DND-41 (cell line): ENCODE measurements around the gene DCK.

Experiments used
- ATAC-seq: fragments of 200-7000 bp; cut with Tn5 transposase; 3 replicates; pipeline ENCODE4 v1.9.1; 2021; ENCODE audit warnings: low read depth; ENCODE audit not compliant: insufficient read depth
- DNase-seq: peaks from one replicate; pipeline ENCODE4 v3.0.0-alpha.2; 2020
- H2AFZ ChIP-seq: 2 replicates; pipeline ENCODE4 v1.6.0; 2012; ENCODE audit warnings: low read depth, low read length
- H3K27ac ChIP-seq: 2 replicates; pipeline ENCODE4 v1.5.1; 2012; ENCODE audit warnings: low read length, inconsistent platforms
- H3K27me3 ChIP-seq: fragments of 200-600 bp; sonication (generic); 2 replicates; pipeline ENCODE4 v1.6.0; 2012; ENCODE audit warnings: low read length, mild to moderate bottlenecking, inconsistent platforms; ENCODE audit not compliant: insufficient read depth, poor library complexity
- H3K36me3 ChIP-seq: 2 replicates; pipeline ENCODE4 v1.5.1; 2012; ENCODE audit warnings: low read length, inconsistent platforms; ENCODE audit not compliant: insufficient read depth
- H3K4me1 ChIP-seq: 2 replicates; pipeline ENCODE4 v1.5.1; 2012; ENCODE audit warnings: mild to moderate bottlenecking, low read length; ENCODE audit not compliant: insufficient read depth
- H3K4me2 ChIP-seq: 2 replicates; pipeline ENCODE4 v1.6.0; 2012; ENCODE audit warnings: mild to moderate bottlenecking, moderate library complexity, low read length, inconsistent platforms; ENCODE audit not compliant: insufficient read depth
- H3K4me3 ChIP-seq, 2 experiments: fragments of 200-600 bp in 1 of 2; shearing (Covaris generic) in 1 of 2; 2 replicates each; pipeline ENCODE4 v1.5.1; 2012 to 2016; ENCODE audit warnings: inconsistent platforms in 2 of 2, low read length in 2 of 2, mild to moderate bottlenecking in 2 of 2, low read depth in 1 of 2, moderate library complexity in 1 of 2
- H3K79me2 ChIP-seq: 2 replicates; pipeline ENCODE4 v1.6.0; 2012; ENCODE audit warnings: low read length, inconsistent platforms; ENCODE audit not compliant: insufficient read depth
- H3K9ac ChIP-seq: 2 replicates; pipeline ENCODE4 v1.6.0; 2012; ENCODE audit warnings: low read depth, mild to moderate bottlenecking, inconsistent platforms, low read length, moderate library complexity
- H3K9me3 ChIP-seq: 2 replicates; pipeline ENCODE4 v1.5.1; 2012; ENCODE audit warnings: low read length, moderate library complexity, mild to moderate bottlenecking, inconsistent platforms; ENCODE audit not compliant: insufficient read depth, severe bottlenecking
- H4K20me1 ChIP-seq: 2 replicates; pipeline ENCODE4 v1.6.0; 2012; ENCODE audit warnings: low read length; ENCODE audit not compliant: insufficient read depth
- CTCF ChIP-seq: IDR thresholded peaks from 2 replicates; pipeline ENCODE4 v1.5.1; 2012; ENCODE audit warnings: borderline replicate concordance, low read length, moderate library complexity, mild to moderate bottlenecking; ENCODE audit not compliant: poor library complexity, severe bottlenecking; ENCODE audit errors: extremely low read depth
- EZH2 ChIP-seq: IDR thresholded peaks from 3 replicates; pipeline ENCODE4 v1.6.1; 2012; ENCODE audit warnings: borderline replicate concordance, low read depth, mild to moderate bottlenecking, moderate library complexity, low read length, inconsistent platforms; ENCODE audit not compliant: severe bottlenecking

DCK gene

GRCh38 chr4:70994069-70994366, 569 bp downstream of the DCK start:
- Histone ChIP-seq H3K27me3 (no peaks in the 10 kb centered on the region), H3K4me1 (peaks cover 65% of the 10 kb centered on the region), H3K9ac (peak overlapping the region; percentile 96), H3K9me3 (no peaks in the 10 kb centered on the region), H2AFZ (peak overlapping the region; percentile 62), H3K79me2 (peaks cover 65% of the 10 kb centered on the region), H3K27ac (peak overlapping the region; percentile 94), H3K4me3 (peak overlapping the region; percentile 77 to 82), H3K4me2 (peak overlapping the region; percentile 75), H3K36me3 (peaks cover 54% of the 10 kb centered on the region), H4K20me1 (peaks cover 42% of the 10 kb centered on the region)
- no peak for ATAC-seq
- DNase-seq = peak; percentile 56
- TF ChIP-seq EZH2 = no peak
- no peak for TF ChIP-seq CTCF

GRCh38 chr4:70994387-70995099, 1.1 kb downstream of the DCK start:
- H3K9ac ChIP-seq = peak overlapping the region; percentile 96
- H3K4me3 ChIP-seq = peak overlapping the region; percentile 77 to 82
- DNase-seq (no peak), ATAC-seq (no peak)
- no peaks in the 10 kb centered on the region for H3K27me3 ChIP-seq
- peaks cover 44% of the 10 kb centered on the region for H4K20me1 ChIP-seq
- H3K9me3 ChIP-seq = no peaks in the 10 kb centered on the region
- peak overlapping the region; percentile 94 for H3K27ac ChIP-seq
- H2AFZ ChIP-seq = no peak overlapping the region; the same call in 1 of the 2 replicates
- peaks cover 57% of the 10 kb centered on the region for H3K36me3 ChIP-seq
- H3K79me2 ChIP-seq = peaks cover 70% of the 10 kb centered on the region
- peak overlapping the region; percentile 75 for H3K4me2 ChIP-seq
- peaks cover 68% of the 10 kb centered on the region for H3K4me1 ChIP-seq
- TF ChIP-seq CTCF = no peak
- no peak for TF ChIP-seq EZH2

- Histone ChIP-seq H4K20me1 (peaks cover 52% of the 10 kb centered on the region), H3K79me2 (peaks cover 85% of the 10 kb centered on the region), H3K9ac (peak overlapping the region; percentile 96), H3K36me3 (peaks cover 66% of the 10 kb centered on the region), H3K4me3 (peak overlapping the region; percentile 77 to 82; a peak in 3 of 4 replicates), H3K27ac (peak overlapping the region; percentile 94), H3K4me1 (peaks cover 82% of the 10 kb centered on the region), H3K9me3 (no peaks in the 10 kb centered on the region), H2AFZ (no peak overlapping the region), H3K4me2 (peak overlapping the region; percentile 75), H3K27me3 (no peaks in the 10 kb centered on the region)
- DNase-seq = peak; percentile 47
- no peak for TF ChIP-seq EZH2
- no peak for TF ChIP-seq CTCF
- peak; percentile 20; the same call in 2 of the 3 replicates for ATAC-seq
These were observed 2.5 kb downstream of the DCK start for GRCh38 chr4:70996018-70996360.

GRCh38 chr4:70997036-70997435, 3.6 kb downstream of the DCK start:
- H3K36me3 ChIP-seq = peaks cover 76% of the 10 kb centered on the region
- H3K79me2 ChIP-seq = peaks cover 95% of the 10 kb centered on the region
- H2AFZ ChIP-seq = no peak overlapping the region
- ATAC-seq = no peak
- peaks cover 62% of the 10 kb centered on the region for H4K20me1 ChIP-seq
- peak overlapping the region; percentile 94 for H3K27ac ChIP-seq
- H3K4me1 ChIP-seq = peaks cover 82% of the 10 kb centered on the region
- H3K9ac ChIP-seq = peak overlapping the region; percentile 96
- H3K4me3 ChIP-seq = peak overlapping the region; percentile 77 to 82; a peak in 3 of 4 replicates
- DNase-seq = no peak
- TF ChIP-seq EZH2 (no peak), CTCF (no peak)
- H3K27me3 ChIP-seq = no peaks in the 10 kb centered on the region
- H3K4me2 ChIP-seq = peak overlapping the region; percentile 75
- H3K9me3 ChIP-seq = no peaks in the 10 kb centered on the region
